ENCODE results near the gene SUPT3H.

Gene SUPT3H

DNA sequence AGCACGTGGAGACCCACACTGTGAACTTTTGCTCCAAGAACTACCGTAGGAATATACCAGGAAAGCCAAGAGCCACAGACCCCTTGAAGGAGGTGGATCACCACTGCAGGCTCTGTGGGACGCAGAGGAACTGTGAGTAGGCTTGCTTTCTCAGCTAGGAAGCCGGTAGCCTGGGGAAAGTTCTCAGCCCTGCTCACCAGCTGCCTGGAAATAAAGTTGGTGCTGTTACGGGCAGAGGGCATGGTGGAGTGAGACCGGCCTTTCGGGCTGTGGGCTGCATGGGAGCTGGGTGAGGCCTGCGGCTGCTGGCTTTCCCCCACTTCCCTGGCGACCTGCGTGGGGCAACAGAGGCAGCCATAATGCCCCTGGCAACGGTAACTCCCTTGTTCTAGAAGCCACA is 422.6 kb downstream of the SUPT3H start:
- Mint-ChIP-seq H3K36me3 (peaks cover 3% of the 10 kb centered on the region), H3K27me3 (no peaks in the 10 kb centered on the region), H3K9me3 (peaks cover 2% of the 10 kb centered on the region), H3K4me1 (peaks cover 16% of the 10 kb centered on the region), H3K4me3 (no peak overlapping the region), H3K27ac (no peak overlapping the region)

DNA sequence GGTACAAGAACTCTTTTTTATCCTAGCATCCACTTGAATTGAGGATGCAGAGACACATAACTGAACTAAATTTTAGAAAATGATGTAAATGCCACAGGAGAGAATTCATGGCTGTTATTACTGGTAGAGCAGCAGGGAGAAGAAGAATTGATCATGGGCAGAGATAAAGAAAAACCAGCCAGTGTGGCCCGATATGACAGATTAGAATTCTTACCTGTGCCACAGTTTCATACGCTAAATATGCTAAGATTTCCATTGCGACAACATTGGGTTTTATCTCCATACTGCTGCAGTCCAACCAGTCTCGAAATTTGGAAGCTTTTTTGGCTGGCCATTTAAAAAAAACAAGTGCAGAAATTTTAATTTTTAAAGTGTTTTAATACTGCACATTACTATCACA is 423.5 kb downstream of the SUPT3H start:
- Mint-ChIP-seq H3K4me3 (no peak overlapping the region), H3K36me3 (peaks cover 9% of the 10 kb centered on the region), H3K27ac (no peak overlapping the region), H3K27me3 (no peaks in the 10 kb centered on the region), H3K9me3 (peaks cover 5% of the 10 kb centered on the region), H3K4me1 (peaks cover 16% of the 10 kb centered on the region)

DNA sequence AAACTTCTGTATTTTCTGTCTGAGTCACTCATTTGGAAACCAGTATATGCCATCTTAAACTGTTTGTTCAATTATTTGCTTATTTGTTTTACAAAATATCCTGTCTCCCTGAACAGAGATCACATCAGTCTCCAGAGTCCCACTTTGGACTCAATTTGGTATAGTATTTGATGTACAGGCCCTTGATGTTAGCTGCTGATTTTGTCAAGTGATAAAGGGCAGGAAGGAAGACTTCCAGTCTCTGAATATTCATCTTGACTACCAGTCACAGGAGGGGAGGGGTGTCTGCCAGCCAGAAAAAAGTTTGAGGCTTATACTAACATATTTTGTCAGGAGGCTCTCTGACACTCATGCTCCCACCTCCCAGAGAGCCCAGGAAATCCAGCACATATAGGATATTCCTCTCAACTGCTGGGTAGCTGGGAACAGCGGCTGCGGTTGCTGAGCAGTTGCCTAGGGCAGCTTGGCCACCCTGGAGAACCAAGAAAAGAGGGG is 426.4 kb downstream of the SUPT3H start:
- Mint-ChIP-seq H3K27ac (peak overlapping the region; percentile 51), H3K27me3 (no peaks in the 10 kb centered on the region), H3K9me3 (peaks cover 9% of the 10 kb centered on the region), H3K4me3 (no peak overlapping the region), H3K4me1 (peaks cover 16% of the 10 kb centered on the region), H3K36me3 (peaks cover 14% of the 10 kb centered on the region)

DNA sequence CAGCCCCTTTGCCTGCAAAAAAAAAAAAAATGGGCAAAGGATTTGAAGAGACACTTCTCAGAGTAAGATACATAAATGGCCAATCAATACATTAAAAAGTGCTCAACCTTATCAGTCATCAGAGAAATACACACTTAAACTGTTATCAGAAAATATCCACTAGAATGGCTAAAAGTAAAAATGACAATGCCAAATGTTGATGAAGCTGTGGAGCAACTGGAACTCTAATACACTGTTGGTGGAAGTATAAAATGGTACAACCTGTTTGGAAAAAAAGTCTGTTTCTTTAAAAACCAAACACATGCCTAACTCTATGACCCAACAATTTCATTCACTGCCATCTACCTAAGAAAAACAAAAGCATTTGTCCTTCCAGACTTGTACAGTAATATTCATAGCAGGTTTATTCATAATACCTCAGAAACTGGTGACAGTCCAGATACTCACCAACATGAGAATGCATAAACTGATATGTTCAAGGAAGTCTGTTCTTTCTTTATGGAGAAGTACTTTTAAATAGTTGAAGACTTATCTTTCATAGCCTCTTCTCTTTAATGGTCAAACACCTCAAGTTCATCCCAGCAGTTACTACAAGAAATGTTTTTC is 428.0 kb downstream of the SUPT3H start:
- Mint-ChIP-seq H3K4me3 (no peak overlapping the region), H3K9me3 (peaks cover 12% of the 10 kb centered on the region), H3K4me1 (peaks cover 16% of the 10 kb centered on the region), H3K36me3 (peaks cover 20% of the 10 kb centered on the region), H3K27me3 (no peaks in the 10 kb centered on the region), H3K27ac (no peak overlapping the region)

DNA sequence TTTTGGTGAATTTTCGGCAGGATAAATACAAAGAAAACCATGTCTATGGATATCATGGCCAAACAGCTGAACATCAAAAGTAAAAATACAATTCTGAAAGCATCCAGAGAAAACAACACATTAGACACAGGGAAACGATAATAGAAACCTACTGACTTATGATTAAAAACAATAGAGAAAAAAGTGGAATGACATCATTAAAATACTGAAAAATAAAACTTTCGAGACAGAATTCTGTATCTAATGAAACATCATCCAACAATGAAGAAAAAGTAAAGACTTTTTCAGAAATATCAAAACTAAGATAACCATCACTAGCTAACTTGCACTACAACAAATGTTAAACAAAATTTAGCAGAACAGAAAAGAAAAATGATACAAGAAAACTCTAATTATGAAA is 434.2 kb downstream of the SUPT3H start:
- Mint-ChIP-seq H3K9me3 (peaks cover 46% of the 10 kb centered on the region), H3K27me3 (no peaks in the 10 kb centered on the region), H3K36me3 (peaks cover 29% of the 10 kb centered on the region), H3K4me3 (no peak overlapping the region), H3K4me1 (peaks cover 18% of the 10 kb centered on the region), H3K27ac (no peak overlapping the region)

DNA sequence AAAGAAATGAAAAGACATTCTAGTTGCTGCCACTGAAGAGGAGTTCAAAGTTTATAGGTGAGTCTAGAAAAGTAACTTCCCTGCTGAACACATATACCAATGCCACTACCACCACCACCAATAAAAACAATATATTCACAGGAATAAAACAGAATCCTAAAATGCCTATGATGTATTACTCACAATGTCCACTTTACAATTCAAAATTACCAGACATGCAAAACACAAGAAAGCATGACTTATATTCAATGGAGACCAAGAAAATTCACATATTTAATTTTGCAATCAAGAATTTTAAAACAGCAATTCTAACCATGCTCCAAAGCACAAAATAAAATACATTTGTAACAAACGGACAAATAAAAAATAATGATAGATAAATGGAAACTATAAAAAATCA is 434.9 kb downstream of the SUPT3H start:
- Mint-ChIP-seq H3K36me3 (peaks cover 29% of the 10 kb centered on the region), H3K4me3 (no peak overlapping the region), H3K27ac (no peak overlapping the region), H3K27me3 (no peaks in the 10 kb centered on the region), H3K4me1 (peaks cover 24% of the 10 kb centered on the region), H3K9me3 (peaks cover 46% of the 10 kb centered on the region)

DNA sequence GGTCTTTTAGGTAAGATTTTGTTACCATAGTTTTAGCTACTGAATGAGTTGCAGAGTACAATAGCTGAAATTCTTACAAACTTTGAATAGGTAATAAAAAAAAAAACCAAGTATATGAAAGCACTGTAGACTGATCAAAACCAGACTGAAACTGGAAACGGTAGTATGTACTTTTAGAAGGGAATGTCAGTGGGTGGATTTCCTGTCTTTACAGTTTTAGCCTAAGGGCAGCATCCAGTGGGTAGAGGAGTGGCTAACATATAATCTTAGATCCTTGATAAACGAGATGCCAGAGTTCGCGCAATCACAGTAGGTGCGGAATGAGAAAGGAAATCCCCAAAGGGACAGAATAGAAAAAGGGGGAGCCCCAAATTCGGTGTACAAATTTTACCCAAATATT is 435.5 kb downstream of the SUPT3H start:
- Mint-ChIP-seq H3K9me3 (peaks cover 46% of the 10 kb centered on the region), H3K36me3 (peaks cover 29% of the 10 kb centered on the region), H3K27ac (no peak overlapping the region), H3K4me1 (peaks cover 24% of the 10 kb centered on the region), H3K4me3 (no peak overlapping the region), H3K27me3 (no peaks in the 10 kb centered on the region)

DNA sequence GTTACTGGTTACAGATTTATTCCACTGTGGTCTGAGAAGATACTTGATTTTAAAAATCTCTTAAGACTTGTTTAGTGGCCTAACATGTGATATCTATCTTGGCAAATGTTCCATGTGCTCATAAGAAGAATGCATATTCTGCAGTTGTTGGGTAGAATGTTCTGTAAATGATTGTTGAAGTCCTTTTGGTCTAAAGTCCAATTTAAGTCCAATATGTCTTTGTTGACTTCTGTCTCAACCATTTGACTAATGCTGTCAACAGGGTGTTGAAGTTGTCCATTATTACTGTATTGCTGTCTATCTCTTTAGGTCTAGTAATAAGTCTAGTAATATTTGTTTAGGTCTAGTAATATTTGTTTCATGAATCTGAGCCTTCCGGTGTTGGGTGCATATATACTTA is 437.4 kb downstream of the SUPT3H start:
- H3K36me3 Mint-ChIP-seq = peaks cover 22% of the 10 kb centered on the region
- H3K4me1 Mint-ChIP-seq = peaks cover 39% of the 10 kb centered on the region
- peaks cover 39% of the 10 kb centered on the region for H3K9me3 Mint-ChIP-seq
- no peaks in the 10 kb centered on the region for H3K27me3 Mint-ChIP-seq
- no peak overlapping the region for H3K4me3 Mint-ChIP-seq
- H3K27ac Mint-ChIP-seq = no peak overlapping the region

DNA sequence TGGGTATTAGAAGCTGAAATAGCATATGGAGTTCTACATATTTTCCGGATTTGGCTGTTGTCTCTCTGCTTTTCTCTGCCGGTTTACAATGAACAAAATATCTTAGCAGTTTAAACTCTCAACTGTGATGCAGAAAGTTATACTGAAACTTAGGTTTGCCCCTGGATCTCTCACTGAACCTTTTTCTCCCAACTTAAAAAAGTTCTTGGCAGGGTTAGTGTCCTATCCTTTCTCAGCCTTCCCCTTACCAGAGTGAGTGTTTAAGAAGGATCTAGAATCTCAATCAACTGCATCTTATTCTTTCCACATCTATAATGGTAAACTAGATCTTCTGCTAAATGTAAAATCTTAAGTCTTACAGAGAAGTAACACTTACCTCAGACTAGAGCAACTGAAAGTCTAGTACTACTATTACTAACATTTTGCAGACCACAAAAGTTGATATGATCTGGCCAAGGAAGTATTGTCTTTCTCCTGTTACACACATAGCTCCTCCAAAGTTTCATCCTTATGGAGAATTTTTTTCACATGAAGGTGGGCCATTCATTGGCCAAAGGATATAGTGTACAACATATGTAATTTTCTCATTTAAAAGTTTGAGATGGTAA is 441.9 kb downstream of the SUPT3H start:
- peaks cover 19% of the 10 kb centered on the region for H3K9me3 Mint-ChIP-seq
- H3K4me1 Mint-ChIP-seq = peaks cover 62% of the 10 kb centered on the region
- H3K27me3 Mint-ChIP-seq = no peaks in the 10 kb centered on the region
- peak overlapping the region; percentile 28 for H3K4me3 Mint-ChIP-seq
- H3K36me3 Mint-ChIP-seq = peaks cover 13% of the 10 kb centered on the region
- peak overlapping the region; percentile 90 for H3K27ac Mint-ChIP-seq

DNA sequence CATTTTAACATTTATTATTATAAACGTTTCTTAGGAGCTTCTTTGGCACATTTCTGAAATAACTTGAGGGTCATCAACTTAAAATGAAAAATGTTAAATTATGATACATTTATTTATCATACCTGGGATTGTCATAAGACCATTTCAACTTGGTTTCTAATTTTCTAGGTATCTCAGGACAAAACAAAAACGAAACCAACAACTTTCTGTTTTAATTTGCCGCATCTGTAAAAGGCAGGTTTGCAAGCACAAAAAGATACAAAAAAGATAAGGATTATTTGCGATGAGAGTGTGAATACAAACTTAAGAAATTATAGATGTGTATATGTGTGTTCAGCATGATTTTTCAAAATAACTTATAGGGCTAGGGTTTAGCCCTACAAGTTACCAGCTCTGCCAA is 444.6 kb downstream of the SUPT3H start:
- Mint-ChIP-seq H3K4me1 (peaks cover 60% of the 10 kb centered on the region), H3K27me3 (no peaks in the 10 kb centered on the region), H3K4me3 (peak overlapping the region; percentile 87), H3K27ac (peak overlapping the region; percentile 91), H3K36me3 (peaks cover 3% of the 10 kb centered on the region), H3K9me3 (peaks cover 3% of the 10 kb centered on the region)

DNA sequence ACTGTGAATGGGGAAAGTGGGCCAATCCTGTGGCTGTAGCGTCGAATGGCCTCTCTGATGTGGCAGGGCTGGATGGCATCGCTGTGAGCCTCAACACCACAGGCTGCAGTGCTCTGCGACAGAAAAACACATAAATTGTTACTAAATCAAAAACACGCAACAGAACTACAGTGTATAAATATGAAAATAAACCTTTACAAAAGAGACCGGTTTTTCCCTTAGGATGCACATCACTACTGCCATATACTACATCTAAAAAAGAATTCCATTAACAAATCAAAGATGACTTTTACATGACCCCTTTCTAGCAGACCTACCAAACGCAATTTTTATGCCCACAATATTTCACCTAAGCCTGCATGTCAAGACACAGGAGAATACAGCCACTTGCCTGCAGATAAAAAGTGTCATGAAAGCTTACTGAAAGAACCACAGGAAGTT is 445.1 kb downstream of the SUPT3H start:
- H3K4me1 Mint-ChIP-seq = peaks cover 59% of the 10 kb centered on the region
- peaks cover 5% of the 10 kb centered on the region for H3K9me3 Mint-ChIP-seq
- peak overlapping the region; percentile 87 for H3K4me3 Mint-ChIP-seq
- H3K36me3 Mint-ChIP-seq = peaks cover 4% of the 10 kb centered on the region
- H3K27ac Mint-ChIP-seq = peak overlapping the region; percentile 91
- no peaks in the 10 kb centered on the region for H3K27me3 Mint-ChIP-seq

DNA sequence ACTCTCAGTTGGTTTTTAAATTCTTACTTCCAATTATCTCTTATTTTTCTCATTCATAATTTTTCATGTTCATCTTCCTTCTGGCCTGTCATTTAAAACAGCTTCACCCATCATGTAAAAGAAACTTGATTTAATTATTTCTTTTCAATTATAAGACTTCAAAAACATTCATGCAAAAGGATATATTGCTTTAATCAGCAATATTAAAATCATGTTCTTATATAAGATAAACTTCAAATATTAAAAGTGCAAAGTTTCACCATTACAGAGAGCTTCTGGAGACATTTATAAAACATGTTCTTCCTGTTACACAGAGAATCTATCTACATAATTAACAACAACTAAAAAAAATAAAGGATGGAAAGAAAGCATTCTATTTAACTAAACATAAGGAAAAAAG is 446.3 kb downstream of the SUPT3H start:
- Mint-ChIP-seq H3K4me3 (peak overlapping the region; percentile 34), H3K4me1 (peaks cover 54% of the 10 kb centered on the region), H3K27me3 (no peaks in the 10 kb centered on the region), H3K9me3 (peaks cover 5% of the 10 kb centered on the region), H3K27ac (peak overlapping the region; percentile 86), H3K36me3 (peaks cover 4% of the 10 kb centered on the region)

DNA sequence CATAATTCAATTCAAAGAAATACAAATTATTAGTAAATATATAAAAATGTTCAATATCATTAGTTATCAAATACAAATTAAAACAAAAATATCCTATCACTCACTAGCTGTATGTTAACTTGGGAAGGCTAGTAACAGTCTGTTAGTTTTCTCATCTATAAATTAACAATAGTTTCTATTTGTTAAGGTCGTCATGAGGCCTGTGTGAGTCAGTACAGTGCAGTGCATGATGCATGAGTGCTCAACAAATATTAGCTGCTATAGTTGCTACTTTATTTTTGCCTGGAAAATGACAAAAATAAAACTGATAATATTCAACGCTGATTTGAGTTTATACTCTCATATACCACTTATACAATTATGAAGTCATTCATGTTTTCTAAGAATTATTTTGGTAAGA is 451.2 kb downstream of the SUPT3H start:
- H3K9me3 Mint-ChIP-seq = peaks cover 5% of the 10 kb centered on the region
- peaks cover 4% of the 10 kb centered on the region for H3K36me3 Mint-ChIP-seq
- H3K27ac Mint-ChIP-seq = no peak overlapping the region
- peaks cover 49% of the 10 kb centered on the region for H3K4me1 Mint-ChIP-seq
- H3K27me3 Mint-ChIP-seq = no peaks in the 10 kb centered on the region
- H3K4me3 Mint-ChIP-seq = no peak overlapping the region

DNA sequence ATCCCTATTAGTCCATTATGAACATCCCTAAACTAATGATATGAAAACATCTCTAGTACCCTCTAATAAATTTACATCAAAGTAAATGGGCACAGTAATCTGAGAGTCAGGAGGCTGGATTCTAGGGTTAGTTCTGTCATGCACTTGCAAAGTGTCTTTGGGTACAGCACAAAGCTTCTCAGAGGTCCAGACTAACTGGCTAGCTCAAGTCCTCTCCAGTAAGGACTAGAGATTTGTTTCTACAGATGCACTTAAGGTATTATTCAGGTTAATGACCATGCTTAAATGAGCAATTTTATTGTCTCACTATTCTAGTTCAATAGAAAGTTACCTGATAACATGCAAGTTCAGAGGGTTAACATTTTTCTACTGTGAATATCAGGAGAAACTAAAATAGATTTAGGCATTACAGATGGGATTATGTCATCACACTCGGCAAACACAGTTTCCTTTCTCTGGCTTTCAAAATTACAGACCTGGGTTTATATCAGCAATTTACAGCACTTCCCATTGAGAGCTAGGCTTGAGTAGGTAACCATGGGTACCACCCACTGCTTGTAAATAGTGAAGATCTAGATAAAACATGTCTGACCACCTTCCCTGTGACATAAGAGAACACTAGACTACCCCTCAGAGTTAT is 452.5 kb downstream of the SUPT3H start:
- Mint-ChIP-seq H3K4me1 (peaks cover 49% of the 10 kb centered on the region), H3K27me3 (no peaks in the 10 kb centered on the region), H3K36me3 (peaks cover 5% of the 10 kb centered on the region), H3K4me3 (peak overlapping the region; percentile 3), H3K27ac (peak overlapping the region; percentile 49), H3K9me3 (peaks cover 5% of the 10 kb centered on the region)

DNA sequence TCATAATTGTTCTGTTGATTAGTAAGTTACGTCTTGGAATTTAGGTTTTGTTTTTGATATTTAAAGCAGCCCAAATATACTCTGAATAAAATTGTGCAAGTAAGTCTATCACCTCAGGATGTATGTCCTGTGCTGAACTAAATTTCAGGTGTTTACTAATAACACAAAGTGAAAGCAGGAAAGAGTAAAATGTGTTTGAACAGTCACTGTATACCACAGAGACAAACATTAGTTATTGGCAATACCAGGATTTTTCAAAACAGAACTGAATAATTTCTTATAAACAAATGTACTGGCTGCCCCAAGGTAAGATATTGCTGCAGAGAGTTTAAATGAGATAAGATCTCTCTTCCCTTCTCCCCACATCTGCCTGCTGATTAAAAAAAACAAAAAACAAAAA is 454.3 kb downstream of the SUPT3H start:
- Mint-ChIP-seq H3K36me3 (peaks cover 5% of the 10 kb centered on the region), H3K27me3 (no peaks in the 10 kb centered on the region), H3K27ac (no peak overlapping the region), H3K4me1 (peaks cover 49% of the 10 kb centered on the region), H3K9me3 (peaks cover 5% of the 10 kb centered on the region), H3K4me3 (no peak overlapping the region)

DNA sequence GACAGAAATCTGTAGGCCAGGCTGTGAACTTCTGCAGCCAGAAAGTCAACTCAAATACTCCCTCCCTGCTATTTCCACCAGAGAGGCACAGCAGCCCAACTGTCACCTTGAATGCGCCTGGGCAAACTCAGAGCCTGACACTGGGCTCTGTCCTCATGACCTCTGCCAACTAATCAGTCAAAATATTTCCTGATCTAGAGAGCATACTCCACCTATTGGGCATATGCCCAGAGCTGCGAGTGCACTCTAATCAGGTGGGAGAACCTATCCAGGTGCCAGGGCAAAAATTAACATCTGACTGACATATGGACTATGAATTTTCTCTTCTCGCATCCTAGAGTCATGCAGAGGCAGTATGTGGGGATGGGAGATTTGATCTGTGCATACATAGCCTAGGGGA is 455.9 kb downstream of the SUPT3H start:
- Mint-ChIP-seq H3K27ac (no peak overlapping the region), H3K4me3 (no peak overlapping the region), H3K9me3 (no peaks in the 10 kb centered on the region), H3K36me3 (peaks cover 2% of the 10 kb centered on the region), H3K27me3 (no peaks in the 10 kb centered on the region), H3K4me1 (peaks cover 44% of the 10 kb centered on the region)

Data from activated naive CD4-positive, alpha-beta T cell treated with anti-CD3 and anti-CD28 coated beads, Interleukin-2, amount 50 U/mL, for 24 hours (primary cell).